H1 (cell line): ENCODE measurements around the gene MRPL42. TPM values are rescaled to one million over a fixed set of nuclear protein-coding genes. Genes with fewer than 3 reads are reported as not detected.

ENCODE experiments used
- MAX ChIP-seq: IDR thresholded peaks from 2 replicates; pipeline ENCODE4 v1.6.1; 2012; ENCODE audit warnings: inconsistent platforms
- POLR2AphosphoS5 ChIP-seq: IDR thresholded peaks from 2 replicates; pipeline ENCODE4 v1.6.1; 2011; ENCODE audit warnings: low read depth, low read length
- polyA plus RNA-seq, 7 experiments: library from polyadenylated mRNA; depleted of rRNA in 3 of 7; stranded (reverse) in 5 of 7; unstranded in 2 of 7; fragments of >200 nt in 5 of 7; fragments of 200-250 nt in 2 of 7; gene quantifications; 1 replicate in 5 of 7; 2 replicates in 1 of 7; 4 replicates in 1 of 7; pipeline versions ENCODE4 v1.2.1 to v1.2.3, GENCODE V29; 2011 to 2013; ENCODE audit warnings: missing spikeins in 2 of 7, mixed read lengths in 2 of 7
- total RNA-seq: library from RNA; stranded (reverse); fragmentation: NEBNext Ultra II Directional; extraction: Animal tissue kit (Norgen Biotek cat#: 25700); gene quantifications from 2 replicates; pipeline ENCODE4 v1.2.1, GENCODE V29; 2021

The MRPL42 gene
- total and polyA plus RNA-seq, 2 of the 8 experiments (the other 6 are each of a cell fraction or from before 2014, with no cell fraction given): 110 to 176 TPM

GRCh38 chr12:93469386-93469785 is 2.1 kb downstream of the MRPL42 start (continued):
- no peak for TF ChIP-seq MAX
- TF ChIP-seq POLR2AphosphoS5: no peak
- TF ChIP-seq, all 59 proteins: peak for 0
